ENCODE measurements around the gene KRT82.

KRT82 gene

DNA sequence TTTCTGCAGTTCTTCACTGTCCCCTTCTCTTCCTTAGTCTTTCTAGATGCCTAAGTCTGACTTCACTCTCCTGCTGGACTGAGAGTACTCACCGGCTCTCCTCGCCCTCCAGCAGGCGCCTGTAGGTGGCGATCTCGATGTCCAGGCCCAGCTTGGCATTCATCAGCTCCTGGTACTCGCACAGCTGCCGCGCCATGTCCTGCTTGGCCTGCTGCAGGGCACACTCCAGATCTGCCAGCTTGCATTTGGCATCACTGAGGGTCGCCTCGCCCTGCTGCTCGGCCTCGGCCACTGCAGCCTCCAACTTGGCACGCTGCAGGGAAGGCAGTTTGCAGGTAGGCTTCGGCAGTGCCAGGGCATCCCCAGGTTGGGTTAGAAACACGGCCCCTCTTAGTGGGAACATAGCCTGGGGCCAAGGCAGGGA, 25.9 kb downstream of the KRT82 start:
- DNase-seq: peak; percentile 68

DNA sequence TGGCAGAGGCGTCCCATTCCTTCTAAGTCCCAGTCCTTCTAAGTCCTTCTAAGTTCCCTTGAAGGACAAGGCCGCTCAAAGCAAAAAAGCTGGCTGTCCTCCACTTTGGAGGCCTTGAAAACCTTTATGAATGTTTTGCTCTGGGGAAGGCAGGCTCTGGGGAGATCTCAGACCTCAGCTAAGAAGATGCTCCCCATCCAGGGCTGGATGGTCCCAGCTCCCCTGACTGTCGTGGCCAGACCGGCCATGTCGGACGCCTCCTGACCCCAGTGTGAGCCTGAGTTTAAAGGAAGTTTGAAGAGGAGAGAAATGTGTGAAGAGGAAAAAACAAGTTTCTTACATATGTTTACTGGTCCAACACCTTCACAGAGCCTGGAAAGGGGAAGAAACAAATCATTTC, 26.6 kb downstream of the KRT82 start:
- DNase-seq: no peak

DNA sequence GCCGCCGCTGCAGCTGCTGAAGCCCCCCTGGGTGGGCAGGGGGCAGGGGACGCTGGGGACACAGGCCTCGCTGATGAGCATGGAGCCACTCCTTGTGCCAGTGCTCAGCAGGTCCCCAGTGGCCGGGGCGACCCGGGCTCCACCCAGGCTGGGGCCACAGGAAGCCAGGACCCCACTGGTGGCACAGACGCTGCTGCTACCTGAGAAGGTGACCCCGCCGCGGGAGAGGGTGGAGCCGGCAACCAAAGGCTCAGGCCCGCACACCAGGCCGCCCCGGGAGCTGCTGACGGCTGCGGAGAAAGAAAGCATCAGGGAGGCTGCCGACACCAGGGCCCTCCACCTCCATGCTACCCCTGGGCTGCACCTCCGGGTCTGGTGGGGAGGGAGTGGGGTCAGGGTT, 28.0 kb downstream of the KRT82 start:
- DNase-seq: no peak

DNA sequence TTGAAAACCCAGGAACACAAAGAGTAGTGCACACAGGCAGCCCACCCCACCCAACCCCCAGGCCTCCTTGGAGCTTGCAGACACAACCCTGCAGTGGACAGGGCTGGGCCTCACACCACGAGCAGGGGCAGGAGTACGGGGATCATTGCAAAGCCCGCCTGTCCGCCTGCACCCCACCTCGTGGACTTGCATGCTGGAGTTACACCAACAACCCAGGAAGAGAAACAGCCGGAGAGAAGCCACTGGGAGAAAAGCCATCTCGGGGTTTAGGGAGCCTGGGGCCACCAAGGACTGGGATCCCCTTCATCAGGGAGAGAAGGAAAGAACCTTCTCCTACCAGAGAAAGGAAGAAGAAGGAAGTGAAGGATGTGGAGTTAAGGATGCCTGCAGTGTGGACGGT, 28.9 kb downstream of the KRT82 start:
- no peak for DNase-seq

DNA sequence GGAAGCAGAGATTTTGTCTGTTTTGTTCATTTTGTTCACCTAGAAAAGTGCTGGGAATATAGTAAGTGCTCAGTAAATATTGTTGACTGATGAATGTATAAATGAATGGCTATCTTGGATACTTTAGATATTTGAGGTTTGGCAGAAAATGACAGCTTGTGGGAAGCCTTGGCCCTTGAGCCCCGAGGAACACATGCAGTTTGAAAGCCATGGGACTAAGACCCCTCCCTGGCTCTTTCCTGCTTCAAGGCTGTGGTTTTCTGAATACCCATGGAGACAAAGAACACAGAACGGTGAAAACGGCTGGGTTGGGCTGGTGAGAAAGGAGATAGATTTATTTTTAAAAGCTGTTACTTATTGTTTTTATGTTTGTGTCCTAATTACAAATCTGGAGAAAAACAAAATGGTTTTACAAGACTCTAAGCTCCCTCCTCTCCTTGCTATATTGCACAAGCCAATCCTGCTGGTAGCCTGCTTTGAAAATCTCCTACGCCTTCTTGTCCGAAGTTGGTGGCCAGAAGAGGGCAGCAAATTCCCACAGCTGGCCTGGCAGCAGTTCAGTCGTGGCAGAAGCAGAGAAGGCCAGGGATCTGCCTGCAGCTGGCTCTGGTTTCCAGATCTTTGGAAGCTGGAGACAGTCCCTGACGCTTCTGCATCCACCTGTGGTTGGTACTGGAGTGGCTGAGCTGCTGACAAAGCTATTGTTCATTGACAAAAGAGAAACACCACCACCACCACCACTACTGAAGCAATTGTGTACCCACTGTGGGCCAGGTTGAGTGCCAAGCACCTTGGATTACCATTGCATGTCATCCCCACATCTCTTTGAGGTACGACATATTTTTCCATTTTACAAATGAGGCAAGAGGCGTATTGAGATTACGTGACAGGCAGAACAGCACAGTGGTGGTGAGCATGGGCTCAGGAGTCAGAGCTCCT, 33.6 kb downstream of the KRT82 start:
- peak; percentile 91 for DNase-seq

DNA sequence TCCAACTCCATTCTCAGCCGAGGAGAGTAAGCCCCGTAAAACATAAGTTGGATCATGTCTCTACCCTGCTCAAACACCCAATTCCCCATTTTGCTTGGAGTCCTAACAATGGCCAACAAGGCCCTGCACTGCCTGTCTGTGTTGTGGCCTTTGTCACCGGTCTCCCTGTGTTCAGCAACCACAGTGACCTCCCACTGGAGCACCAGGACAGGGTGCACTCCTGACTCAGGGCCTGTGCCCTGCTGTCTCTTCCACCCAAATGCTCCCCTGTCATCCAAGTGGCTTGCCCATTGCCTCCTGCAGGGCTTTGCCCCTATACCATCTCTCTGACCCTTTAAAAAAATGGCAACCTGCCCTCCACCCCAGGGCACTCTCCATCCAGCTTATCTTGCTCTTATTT, 34.4 kb downstream of the KRT82 start:
- no peak for DNase-seq

GRCh38 chr12:52370926-52371608, 35.1 kb downstream of the KRT82 start:
- no peak for DNase-seq

GRCh38 chr12:52369809-52370208, 36.3 kb downstream of the KRT82 start:
- DNase-seq: no peak

- no peak for DNase-seq
These were observed 36.9 kb downstream of the KRT82 start for GRCh38 chr12:52369211-52369610.

GRCh38 chr12:52368508-52368907, 37.6 kb downstream of the KRT82 start:
- DNase-seq: no peak

DNA sequence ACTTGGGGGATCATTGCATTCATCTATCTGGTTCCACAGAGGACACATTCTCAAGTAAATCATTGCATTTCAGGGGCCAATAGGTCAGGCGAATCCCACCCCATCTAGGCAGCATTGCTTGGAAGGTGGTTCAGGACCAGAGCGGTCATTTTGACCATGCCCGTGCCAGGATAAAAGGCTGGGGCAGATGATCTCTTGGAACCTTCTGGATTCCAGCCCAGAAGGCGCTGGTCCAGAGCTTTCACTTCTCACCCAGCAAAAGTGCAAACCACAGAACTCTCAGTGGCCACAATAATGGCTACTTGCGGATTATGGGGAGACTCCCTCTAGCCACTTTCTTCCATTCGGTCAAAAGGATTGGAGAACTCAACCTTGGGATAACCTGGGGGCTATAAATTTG, 38.3 kb downstream of the KRT82 start:
- DNase-seq: no peak

DNA sequence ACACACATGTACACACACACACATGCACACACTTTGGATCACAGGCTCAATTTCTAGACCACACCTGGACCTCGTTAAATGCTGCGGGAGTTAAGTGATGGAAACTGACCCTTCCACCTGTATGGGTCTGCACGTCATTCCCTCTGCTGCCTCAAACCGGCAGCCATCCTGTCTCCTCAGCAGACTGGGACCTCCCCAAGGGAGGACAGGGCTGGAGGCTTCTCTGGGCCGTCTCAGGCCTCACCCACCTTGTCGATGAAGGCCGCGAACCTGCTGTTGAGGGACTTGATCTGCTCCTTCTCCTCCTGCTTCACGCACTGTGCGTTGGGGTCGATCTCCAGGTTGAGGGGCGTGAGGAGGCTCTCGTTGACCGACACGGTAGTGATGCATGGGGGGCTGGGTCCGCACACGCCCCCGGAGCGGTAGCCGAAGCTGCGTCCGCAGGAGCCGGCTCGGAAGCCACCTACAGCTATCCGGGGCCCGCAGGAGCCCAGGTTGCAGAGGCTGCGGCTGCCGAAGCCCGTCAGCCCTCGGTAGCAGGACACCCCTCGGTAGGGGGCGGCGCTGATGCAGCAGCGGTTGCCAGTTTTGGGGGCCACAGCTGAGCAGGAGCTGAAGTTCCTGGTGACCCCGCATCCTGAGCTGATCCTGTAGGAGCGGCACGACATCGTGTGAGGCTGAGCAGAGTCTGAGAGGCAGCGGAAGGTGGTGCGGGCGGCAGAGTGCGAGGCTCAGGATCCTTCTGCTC, 39.2 kb downstream of the KRT82 start, which contains the start of gene KRT85:
Gene KRT85 (minus strand): TSS at position 744 of the 748 bp plus-strand sequence. CDS start 76 bp downstream, at position 668.
- DNase-seq: no peak

DNA sequence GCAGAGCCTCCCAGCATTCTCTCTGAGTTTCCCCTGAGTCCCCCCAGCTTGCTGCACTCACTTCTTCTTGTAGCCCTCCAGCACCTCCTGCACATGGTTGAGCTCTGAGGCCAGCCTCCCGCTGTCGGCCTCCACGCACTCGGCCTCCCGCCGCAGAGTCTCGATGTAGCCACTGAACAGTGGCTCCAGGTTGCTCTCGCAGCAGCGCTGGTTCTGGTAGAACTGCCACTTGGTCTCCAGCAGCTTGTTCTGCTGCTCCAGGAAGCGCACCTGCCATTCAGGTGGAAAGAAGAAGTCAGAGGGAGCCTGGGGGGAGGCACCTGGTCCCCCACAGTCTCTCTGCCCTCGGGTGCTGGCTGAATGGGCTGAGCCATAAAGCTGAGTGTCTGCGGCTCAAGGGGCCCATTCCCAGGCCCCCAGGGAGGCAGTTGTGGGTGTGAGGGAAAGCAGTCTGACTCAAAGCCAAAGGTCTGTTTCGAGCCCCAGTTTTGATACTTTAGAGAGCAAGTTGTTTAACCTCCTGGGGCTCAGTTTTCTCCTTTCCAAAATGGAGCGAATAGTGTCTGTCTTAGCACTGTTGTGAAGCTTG, 41.1 kb downstream of the KRT82 start:
- DNase-seq: no peak

GRCh38 chr12:52364061-52364460, 42.1 kb downstream of the KRT82 start:
- DNase-seq: no peak

DNA sequence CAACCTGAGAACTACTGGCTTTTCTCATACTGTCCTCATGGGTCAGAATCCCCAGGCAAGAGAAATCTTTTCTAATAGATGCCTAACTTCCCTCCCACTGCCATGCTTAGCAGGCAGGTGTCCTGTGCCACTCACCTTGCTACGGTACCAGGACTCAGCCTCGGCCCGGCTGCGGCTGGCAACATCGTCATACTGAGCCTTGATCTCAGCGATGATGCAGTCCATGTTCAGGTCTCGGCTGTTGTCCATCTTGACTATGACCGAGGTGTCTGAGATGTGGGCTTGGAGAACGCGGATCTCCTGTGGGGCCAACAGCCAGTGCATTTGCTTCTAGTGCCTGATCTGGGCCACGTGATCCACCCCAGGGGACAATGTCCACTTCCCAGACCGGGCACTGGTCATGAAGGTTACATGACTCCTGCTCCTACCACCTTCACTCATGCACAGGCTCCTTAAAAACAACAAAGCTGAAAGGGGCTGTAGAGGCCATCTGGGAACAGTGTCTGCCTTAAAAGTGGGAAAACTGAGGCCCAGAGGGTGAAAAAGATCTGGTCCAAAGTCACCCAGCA, 42.9 kb downstream of the KRT82 start:
- no peak for DNase-seq

- peak; percentile 19 for DNase-seq
These were observed 43.9 kb downstream of the KRT82 start for GRCh38 chr12:52362118-52362726.

DNA sequence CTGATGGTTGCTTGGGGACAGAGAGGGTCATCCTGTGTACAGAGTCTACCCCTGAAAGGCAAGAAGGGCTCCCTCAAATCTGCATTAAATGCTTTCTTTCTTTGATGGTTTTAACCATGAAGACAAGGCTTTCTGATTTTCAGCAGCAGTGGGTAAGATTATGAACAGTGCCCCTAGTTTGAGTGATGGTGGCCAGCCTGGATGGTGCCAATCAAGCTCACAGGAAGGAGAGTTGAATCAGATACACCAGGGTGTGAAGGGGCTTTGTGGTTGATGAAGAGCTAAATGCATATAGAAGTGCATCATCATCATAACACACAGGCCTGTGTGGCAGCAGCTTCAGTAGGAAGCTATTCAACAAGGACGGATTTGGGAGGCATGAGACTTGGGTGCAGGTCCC, 44.6 kb downstream of the KRT82 start:
- DNase-seq: no peak

DNA sequence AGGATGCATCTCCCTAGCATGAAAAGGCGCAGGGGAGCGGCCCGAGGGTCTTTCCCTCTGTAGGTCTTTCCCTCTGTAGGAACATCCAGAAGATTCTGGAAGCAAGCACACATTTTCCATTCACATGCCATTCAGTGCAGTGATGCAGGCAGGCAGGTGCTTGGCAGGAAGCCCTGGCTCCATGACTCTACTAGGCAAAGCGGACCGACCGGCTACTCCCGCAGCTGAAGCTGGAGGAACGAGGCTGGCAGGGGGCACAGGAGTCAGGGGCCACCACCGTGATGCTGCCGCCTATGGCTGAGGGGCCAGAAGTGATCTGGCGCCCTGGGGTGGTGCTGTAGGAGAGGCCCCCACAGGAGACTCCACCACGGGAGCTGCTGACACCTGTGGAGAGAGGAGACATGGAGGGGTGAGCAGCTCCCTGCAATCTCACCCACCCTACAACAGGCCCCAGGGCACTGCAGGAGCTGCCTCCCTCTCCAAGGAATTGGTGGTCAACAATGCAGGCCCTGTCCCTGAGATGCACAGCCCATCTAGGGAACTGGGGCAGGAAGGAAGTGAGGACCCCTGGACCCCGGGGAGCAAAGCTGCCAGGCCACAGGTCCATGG, 45.4 kb downstream of the KRT82 start:
- DNase-seq: no peak

- no peak for DNase-seq
These were observed 46.0 kb downstream of the KRT82 start for GRCh38 chr12:52360106-52360662.

DNA sequence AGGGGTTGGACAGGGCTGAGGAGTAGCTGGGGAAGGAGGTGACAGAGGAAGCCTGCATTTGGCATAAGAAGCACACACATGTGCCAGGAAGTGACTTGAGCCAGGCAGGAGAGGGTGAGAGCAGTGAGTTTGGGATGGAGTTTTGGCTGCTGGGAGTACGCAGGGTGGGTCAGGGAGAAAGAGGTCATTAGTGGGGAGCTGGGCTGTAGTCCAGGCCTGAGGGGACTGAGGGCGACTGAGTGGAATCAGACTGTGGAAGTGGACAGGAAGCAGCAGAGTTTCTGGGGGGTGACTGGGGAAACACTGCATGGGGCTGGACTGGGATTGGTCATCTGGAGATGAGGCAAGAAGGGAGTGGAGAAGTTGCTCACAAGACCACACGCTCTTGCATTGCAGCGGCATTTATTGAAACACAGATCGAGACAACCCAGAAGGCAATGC, 46.5 kb downstream of the KRT82 start:
- DNase-seq: no peak
